GM19025 (cell line): Measurements from ENCODE around the gene NDUFA13.

Experiments
- ATAC-seq: cut with Tn5 transposase; IDR thresholded peaks from one replicate; pipeline ENCODE4 v1.9.1; 2021; ENCODE audit warnings: mild to moderate bottlenecking, low read depth, moderate library complexity; ENCODE audit not compliant: unreplicated experiment

The NDUFA13 gene

DNA sequence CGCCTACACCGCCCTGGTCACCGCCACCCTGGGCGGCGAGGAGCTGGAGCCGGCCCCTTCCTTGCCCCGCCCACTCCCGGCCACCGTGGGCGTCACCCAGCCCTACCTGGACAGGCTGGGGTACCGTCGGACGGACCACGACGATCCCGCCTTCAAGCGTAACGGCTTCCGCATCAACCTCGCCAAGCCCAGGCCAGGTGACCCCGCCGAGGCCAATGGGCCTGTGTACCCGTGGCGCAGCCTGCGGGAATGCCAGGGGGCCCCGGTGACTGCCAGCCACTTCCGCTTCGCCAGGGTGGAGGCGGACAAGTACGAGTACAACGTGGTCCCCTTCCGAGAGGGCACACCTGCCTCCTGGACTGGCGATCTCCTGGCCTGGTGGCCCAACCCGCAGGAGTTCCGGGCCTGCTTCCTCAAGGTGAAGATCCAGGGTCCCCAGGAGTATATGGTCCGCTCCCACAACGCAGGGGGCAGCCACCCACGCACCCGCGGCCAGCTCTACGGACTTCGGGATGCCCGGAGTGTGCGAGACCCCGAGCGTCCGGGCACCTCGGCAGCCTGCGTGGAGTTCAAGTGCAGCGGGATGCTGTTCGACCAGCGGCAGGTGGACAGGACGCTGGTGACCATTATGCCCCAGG is 29.0 kb downstream of the NDUFA13 start:
- no peak for ATAC-seq

DNA sequence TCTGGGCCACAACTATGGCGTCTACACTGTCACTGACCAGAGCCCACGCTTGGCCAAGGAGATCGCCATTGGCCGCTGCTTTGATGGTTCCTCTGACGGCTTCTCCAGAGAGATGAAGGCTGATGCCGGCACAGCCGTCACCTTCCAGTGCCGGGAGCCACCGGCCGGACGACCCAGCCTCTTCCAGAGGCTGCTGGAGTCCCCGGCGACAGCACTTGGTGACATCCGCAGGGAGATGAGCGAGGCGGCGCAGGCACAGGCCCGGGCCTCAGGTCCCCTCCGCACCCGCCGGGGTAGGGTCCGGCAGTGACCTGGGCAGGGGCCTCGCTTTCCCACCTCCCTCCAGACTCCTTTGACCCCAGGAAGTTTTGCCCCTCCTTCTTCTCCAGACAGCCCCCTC is 29.7 kb downstream of the NDUFA13 start:
- no peak for ATAC-seq

DNA sequence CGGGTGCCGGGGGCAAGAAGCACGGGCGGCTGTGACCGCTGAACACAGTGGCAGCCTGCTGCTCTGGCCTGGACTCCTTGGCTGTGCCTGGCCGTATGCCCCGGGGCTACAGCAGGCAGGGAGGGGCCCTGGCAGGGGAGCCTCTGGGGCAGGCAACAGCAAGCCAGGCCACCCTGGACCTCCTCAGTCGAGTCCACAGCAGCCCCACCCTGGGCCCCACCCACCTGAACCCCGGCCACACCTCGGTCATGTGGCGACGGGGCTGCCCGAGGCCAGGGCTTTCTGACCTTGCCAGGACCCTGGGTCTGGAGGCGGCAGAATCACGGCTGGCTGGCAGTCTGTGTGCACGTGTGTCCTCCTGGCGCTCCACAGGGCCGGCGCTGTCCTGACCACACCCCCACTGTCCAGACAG is 30.7 kb downstream of the NDUFA13 start:
- ATAC-seq: no peak

DNA sequence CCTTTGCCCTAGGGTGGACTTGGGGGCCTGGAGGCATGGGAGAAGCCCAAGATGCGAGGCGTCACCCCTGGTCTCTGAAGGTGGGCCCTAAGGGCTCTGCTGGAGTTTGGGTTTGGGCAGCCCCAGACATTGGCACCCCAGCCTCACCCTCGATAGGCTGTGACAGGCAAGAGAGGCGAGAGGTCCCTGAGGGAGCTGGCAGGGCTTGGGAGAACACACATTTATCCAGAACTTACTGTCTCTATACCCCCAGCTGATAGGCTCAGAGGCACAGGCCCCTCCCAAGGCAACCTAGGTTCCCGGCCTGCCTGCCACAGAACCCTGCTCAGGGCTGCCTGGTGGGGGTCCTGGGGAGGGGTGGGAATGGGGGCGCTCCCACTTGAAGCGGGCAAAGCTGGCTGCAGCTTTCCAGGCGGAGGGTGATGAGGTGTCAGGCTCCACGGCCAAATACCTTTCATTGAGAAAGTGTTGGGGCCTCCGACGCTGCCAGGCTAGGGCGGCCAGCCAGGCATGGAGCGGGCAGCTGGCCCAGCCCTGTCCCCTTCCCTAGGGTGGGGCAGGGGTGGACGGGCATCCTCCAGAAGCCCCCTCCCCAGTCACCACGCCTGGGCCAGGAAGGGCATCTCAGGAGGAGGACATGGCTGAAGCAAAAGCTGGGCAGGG is 31.8 kb downstream of the NDUFA13 start:
- no peak for ATAC-seq

DNA sequence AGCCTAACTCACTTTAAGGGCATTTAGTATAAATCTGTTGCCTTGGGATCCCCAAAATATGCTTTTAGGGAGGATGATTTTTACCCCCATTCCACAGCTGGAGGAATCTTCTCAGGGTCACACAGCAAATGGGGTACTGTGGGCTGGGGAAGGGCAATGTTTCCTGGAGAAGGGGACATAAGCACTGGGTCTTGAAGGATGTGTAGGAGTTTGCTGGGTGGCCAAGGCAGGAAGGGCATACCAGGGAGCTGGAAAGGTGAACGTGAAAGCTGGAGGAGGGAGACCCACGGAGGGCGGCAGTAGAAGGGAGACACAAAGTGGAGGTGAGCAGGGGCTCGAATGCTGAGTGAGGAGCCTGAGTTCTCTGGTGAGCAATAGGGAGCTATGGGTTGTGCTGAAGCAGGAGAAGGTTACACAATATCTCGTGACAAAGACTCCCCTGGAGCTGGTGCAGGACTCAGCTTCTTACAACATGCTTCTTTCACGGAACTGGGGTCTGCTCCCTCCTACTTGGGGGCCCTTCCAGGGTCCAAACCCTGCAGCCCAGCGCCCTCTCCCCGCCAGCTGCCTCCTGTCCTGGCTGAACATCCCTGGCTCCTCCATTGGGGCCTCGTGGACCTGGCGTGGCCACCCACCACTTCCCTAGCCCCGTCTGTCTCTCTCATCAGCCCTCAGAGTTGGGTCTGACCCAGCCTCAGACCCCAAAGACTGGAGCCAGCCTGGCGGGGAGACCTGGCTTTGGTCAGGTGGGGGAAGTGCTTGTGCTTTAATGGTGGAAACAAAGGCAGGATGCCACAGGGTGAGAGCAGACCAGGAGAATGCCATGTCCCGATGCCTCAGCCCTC is 33.1 kb downstream of the NDUFA13 start:
- no peak for ATAC-seq

DNA sequence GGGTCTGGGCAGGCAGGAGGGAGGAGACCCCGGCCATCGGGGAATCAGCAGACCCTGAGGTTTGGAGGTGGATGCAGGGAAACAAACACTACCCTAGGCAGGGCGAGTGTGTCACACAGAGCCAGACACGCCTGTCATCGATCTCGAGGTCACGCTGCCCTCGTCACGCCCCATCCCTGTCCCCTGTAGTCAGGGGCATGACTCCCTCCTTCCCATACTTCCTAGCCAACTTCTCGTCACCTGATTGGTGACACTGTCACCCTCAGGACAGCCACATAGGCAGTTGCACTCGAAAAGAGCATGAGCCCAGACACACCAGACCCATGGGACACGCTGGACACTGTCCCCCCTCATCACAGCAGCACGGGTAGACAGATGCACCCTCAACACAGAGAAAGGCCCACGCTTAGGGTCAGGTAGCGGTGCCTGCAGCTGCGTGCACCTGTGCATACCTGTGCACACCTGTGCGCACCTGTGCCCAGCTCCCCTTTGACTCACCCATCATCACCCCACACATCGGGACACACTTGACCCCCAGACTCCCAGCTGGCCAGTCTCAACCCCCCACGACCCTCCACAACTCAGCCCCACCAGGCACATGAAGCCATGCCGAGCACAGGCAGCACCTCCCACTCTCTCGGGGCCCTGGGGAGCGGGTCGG is 33.9 kb downstream of the NDUFA13 start:
- ATAC-seq: no peak

DNA sequence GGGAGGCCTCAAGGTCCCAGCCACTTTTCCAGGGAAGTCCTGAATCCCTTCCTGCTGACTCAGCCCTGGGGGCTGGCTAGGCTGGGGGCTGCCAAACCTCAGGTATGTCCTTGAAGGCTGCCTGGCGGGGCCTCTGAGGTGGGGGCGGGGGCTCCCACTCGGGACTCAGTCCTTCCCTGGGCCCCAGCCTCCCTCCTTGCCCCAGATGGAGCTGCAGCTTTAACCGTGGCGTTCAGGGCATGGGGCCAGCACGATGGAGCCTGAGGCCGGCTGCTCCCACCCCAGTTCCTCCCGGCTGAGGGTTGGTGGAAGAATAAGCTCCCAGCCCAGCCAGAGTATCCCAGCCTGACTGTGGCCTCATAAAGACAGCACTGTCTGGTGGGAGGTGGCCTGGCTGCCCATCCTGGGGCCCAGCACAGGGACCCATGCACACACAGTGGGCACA is 34.5 kb downstream of the NDUFA13 start:
- ATAC-seq: no peak

DNA sequence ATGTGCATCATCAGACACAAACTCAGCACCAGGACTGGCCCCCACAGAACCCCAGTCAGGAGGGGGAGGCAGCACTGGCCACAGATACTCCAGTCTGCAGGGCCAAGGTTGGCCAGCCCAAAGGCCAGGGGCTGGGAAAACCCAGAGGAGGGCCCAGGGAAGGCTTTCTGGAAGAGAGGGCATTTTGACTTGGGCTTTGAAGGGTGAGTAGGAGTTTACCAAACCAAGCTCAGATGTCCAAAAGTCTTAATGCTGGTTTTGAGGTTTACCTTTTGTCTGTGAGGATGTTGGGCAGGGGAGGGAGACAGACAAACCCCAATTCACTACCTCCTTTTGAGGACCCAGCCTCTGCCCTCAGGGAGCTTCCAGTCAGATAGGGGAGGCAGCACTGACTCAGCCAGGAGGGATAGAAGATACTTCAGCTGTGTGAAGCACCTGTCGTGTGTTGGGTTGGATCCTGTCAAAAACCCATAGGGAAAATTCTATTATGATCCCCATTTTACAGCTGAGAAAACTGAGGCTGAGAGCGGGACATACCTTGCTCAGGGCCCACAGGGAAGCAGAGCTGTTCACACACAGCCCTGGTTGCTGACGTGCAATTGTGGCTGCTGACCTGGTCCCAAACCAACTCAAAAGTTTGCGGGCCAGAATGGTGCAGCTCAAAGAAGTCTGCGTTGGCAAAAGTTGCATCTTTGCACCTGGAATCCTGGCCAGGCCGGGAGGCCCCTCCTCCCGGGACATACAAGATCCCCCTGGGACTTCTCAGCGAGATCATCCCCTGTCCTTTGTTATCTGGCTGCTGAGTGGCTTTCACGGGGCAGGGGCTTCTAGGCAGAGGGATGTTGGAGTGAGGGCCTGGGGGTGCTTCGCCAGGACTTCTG is 35.2 kb downstream of the NDUFA13 start:
- no peak for ATAC-seq

DNA sequence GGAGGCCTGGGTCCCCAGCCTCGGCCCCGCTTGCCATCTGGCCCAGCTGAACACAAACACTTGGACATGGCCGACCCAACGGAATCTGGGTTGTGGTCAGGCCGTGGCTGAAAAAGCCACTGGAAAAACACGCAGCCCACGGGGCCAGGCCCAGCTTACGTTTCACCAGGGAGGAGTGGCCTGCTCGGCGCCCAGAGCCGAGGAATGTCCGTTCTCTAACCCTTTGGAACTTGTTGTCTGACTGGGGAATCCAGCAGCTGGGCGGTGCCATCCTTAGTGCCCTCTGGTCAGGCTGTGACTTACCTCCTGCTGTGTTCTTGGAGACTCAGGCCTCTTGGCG is 35.8 kb downstream of the NDUFA13 start:
- ATAC-seq: no peak

DNA sequence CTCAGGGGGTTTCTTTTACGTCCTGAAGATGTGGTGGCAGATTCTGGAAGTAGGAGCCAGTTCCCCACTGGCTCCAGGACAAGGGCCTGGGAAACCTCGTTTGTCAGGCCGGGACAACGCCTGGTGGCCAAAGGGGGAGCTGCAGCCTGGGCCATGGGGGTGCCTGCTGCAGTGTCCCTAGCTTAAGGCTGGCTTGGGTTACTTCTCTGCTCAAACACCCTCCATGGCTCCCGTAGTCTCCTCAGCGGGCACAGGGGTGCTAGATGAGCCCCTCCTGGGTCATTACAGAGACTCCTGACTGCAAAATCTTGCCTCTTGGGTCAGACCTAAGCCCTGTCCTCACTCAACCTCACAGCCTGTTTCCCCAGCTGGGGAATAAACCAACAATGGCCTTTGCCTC is 36.8 kb downstream of the NDUFA13 start:
- ATAC-seq: no peak

DNA sequence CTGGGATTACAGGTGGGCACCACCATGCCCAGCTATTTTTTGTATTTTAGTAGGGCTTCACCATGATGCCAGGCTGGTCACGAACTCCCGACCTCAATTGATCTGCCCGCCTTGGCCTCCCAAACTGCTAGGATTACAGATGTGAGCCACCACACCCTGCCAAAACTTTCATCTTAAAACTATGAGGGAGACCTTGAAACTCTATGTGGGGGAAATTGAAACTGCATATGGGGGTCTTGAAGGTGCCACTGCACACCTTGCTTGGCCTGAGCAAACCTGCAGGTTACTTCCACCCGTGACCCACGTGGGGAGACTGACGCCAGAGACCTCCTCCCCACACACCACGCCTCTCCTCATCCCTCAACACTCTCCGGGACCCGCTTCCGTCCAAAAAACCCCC is 37.6 kb downstream of the NDUFA13 start:
- no peak for ATAC-seq

DNA sequence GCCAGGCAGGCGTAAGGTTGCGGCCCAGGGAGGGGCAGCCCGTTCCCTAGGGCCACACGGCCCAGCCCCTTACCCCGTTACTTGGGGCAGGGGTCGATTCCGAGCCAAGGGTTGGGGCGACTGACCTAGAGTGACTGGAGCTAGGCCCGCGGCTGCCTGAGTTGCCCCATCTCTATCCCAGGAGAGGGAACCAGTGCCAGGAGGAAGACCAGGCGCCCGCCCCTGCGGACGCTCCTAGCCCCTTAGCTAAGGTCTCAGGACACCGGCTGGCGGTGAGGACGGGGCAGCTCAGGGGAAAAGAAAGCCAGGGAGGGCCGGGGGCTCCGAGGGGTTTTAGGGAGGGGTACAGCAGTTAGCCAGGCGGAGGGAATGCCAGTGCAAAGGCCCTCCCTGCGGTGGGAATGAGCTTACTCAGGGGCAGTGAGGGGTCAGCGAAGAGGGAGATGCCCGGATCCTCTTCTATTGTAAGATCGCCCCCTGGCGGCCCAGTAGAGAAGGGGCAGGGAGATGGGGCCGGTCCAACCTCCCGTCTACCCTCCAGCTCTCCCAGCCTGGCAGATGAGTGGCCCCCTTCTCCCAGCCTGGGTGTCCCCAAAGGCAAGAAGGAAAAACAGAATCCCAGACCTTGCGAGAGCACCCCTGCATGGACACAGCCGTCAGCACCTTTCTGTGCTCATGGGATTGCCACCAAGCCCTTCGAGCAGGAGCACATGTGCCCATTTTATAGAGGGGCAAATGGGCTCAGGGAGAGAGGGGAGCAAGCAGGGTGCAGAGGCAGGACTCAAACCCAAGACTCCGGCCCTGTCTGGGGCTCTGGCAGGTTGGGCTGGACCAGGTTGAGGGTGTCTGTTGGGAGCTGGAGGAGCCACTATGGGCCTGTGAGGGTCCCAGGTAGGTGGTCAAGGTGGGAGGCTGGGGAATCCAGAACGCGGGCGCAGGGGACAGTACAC is 38.3 kb downstream of the NDUFA13 start:
- ATAC-seq: no peak

DNA sequence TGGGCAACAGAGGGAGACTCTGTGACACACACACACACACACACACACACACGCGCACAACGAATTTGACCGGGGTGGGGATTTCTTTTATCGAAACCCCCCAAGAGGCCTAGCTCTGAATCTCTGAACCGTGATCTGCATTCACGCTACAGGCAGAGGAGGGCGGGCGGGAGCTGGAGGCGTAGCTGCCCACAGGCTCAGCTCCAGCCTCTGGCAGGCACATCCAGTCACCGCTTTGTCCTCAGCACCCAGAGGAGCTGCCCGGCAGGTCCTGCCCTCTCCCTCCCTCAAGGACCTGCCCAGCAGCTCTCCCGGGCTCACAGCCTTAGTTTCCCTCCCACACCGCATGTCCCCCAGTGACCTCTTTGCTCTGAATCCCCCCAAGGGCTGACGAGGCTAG is 42.0 kb downstream of the NDUFA13 start:
- no peak for ATAC-seq

DNA sequence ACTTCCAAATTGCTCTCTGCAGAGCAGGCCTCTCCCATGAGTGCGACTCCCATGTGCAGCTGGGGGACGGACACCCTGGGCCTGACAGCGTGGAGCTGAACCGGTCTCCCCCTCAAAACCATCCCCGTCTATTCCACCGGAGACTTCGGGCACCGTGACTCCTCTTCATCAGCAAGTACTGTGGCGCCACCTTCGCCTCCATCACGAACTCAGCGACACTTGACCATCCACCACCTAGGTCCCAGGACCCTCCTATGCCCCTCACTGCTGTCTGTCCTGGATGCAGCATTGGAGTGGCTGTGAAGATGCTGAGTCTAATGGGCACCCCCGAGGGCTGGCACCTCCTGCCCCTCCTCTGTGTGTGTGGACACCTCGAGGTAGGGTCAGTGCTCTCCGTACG is 42.6 kb downstream of the NDUFA13 start:
- no peak for ATAC-seq

DNA sequence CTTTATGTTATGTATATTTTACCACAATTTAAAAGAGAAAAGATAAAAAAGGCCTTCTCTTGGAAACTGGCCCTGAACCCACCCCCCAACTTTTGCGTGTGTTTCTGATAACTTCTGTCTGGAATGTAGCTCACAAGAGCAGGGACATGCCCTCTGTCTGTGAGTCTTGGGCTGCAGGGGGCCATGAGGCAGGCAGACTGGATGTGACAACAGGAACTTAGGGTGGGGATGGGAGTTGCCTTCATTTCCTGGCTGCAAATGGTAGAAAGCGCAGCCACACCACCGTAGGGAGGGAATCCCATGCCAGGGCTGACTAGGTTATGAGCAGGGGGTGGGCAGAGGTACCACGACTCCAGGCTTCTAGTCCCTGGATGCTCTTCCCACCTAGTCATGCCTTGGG is 43.9 kb downstream of the NDUFA13 start:
- ATAC-seq: no peak

DNA sequence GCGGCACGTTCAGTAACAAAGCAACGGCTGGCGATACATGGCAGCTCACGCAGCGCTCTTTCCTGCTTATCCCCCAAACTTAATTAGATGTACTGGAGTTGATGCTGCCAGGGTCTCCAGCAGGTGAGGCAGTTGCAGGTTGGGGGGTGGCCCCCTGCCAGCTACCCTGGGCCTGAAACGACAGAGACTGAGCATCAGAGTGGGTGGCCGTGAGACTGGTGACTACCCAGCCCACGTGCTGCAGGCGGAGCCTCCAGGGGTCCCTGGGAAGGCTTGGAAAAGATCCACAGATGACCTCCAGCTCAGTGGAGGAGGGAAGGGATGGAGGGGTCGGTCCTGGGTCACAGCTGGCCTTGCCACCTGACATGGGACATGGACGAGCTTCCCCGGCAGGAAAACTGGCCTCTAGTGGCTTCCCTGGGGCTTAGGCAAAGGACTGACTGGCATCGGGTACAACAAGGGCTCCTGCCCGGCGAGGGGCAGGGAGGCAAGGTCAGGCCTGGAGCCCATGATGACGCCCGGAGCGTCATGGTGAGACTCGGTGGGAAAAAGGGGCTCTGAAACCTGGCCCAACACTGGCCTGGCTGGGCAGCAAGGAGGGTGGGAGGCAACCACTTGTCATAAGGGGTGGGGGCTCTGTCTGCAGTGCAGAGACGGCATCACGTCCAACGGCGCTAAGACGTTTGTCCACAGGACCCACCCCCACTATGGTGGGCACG is 46.1 kb downstream of the NDUFA13 start:
- no peak for ATAC-seq

DNA sequence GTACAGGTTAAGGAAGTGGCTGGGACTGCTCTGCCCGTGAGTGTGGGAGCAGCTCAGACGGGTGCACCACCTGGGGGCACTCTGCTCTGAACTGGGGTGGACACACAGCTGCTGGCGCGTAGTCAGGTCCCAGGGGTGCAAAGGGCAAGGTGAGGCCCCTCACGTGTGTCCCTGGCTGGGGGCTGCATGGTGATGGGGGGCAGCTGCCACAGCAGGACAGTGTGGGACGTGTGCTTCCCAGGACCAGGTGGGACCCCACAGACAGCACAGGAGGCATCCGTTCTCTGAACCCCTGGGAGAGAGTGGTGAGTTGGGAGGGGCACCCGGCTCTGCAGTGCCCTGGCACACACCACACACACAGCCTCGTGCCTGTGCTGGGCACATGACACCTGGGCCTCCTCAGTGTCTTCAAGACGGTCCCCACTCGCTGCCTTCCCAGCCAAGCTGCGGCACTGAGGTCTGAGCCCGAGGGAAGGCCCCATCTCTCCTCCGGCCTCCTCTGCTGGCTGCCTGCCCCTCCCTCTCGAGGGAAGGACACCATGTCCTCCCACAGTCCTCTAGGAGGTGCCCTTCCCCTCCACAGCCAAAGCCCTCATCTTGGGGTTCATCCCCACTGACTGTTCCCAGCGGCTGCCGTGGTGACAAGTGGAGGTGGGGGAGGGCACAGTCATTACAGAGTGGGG is 46.8 kb downstream of the NDUFA13 start:
- no peak for ATAC-seq

DNA sequence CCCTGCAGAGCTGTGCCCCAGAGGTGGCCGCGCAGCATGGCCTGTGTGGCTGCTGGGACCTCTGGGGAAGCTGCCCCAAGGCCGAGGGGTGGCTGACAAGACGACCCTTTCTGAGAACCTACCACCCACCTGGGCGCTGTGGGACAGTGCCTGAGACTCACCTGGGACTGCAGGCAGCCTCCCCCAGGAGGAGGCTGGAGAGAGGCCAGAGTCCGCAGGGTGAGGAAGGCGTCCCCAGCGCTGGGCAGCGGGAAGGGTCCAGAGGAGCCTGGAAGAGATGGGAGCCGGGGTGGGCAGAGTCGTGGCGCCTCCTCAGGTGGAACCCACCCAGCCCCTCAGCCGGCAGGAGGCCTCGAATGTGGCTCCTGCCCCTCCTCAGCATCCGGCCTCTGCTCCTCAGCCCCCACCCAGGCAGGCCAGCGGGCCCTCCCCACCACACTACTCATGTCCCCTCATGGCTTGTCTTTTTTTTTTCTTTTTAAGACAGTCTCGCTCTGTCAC is 47.4 kb downstream of the NDUFA13 start:
- ATAC-seq: no peak
